K562 (cell line): ENCODE data around the gene SLC16A5. TPM values are rescaled to one million over a fixed set of nuclear protein-coding genes. Genes with fewer than 3 reads are reported as not detected.
A peak's percentile ranks its signal among the peaks of the same experiment; 100 is the strongest.

Experiments
- ATAC-seq: fragments of 200-7000 bp; cut with Tn5 transposase; 3 replicates; pipeline ENCODE4 v1.9.1; 2020; ENCODE audit warnings: moderate library complexity
- BruUV-seq: library from RNA; stranded (reverse); fragments of 400-500 nt; replicated peaks from 2 replicates; lab custom pipeline; 2021; lab: Mats Ljungman, UMichigan
- CTCF ChIA-PET: fragments of 300-600 bp; formaldehyde crosslinking; extraction: SDS; loops from one replicate; lab custom pipeline; 2021; ENCODE audit warnings: low intra/inter-chr PET ratio; lab: Yijun Ruan, JAX
- POLR2A ChIA-PET: fragments of 300-600, 350-650 bp; sonication (Branson Sonifier 250); formaldehyde crosslinking; extraction: SDS; loops from one replicate; lab custom pipeline; 2021; ENCODE audit warnings: antibody characterized with exemption, inconsistent platforms; lab: Yijun Ruan, JAX
- DNase-seq, 4 experiments: peaks; one replicate each; pipeline versions ENCODE4 v3.0.0 to v3.0.0-alpha.2; 2011 to 2018; ENCODE audit warnings: low spot score in 3 of 4, mixed read lengths in 3 of 4; ENCODE audit errors: extremely low read depth in 1 of 4
- FAIRE-seq: peaks from 2 replicates; lab custom pipeline; 2011; peaks lifted over from hg19 to GRCh38; lab: Jason Lieb, UNC
- H2AFZ ChIP-seq: 2 replicates; pipeline ENCODE4 v1.6.0; 2011; ENCODE audit warnings: low read depth, low read length, control low read depth, inconsistent platforms
- H3K27ac ChIP-seq: fragments of 200-600 bp; 3 replicates; pipeline ENCODE4 v1.8.0; 2011; ENCODE audit warnings: low read depth, mild to moderate bottlenecking, control low read depth, inconsistent platforms, low read length, moderate library complexity, mixed read lengths; ENCODE audit errors: extremely low read depth
- H3K27me3 ChIP-seq, 2 experiments: fragments of 300-600 bp in 1 of 2; 2 replicates in 1 of 2; 3 replicates in 1 of 2; pipeline versions ENCODE4 v1.6.0 to v1.8.0; 2011; ENCODE audit warnings: inconsistent platforms in 2 of 2, low read length in 2 of 2, mild to moderate bottlenecking in 1 of 2, mixed read lengths in 1 of 2, moderate library complexity in 1 of 2; ENCODE audit not compliant: control insufficient read depth in 2 of 2, insufficient read depth in 2 of 2
- H3K36me3 ChIP-seq: fragments of 300-600 bp; 3 replicates; pipeline ENCODE4 v1.8.0; 2011; ENCODE audit warnings: mild to moderate bottlenecking, low read length, inconsistent platforms; ENCODE audit not compliant: control insufficient read depth, insufficient read depth
- H3K4me1 ChIP-seq, 2 experiments: fragments of 200-600 bp in 1 of 2; replicated peaks in 1 of 2; 2 replicates in 1 of 2; 3 replicates in 1 of 2; pipeline versions ENCODE4 v1.5.1 to v1.8.0; 2011; ENCODE audit warnings: inconsistent platforms in 2 of 2, low read length in 2 of 2, mild to moderate bottlenecking in 1 of 2, mixed read lengths in 1 of 2, moderate library complexity in 1 of 2; ENCODE audit not compliant: control insufficient read depth in 2 of 2, insufficient read depth in 2 of 2
- H3K4me2 ChIP-seq: 2 replicates; pipeline ENCODE4 v1.6.1; 2011; ENCODE audit warnings: low read length, control low read depth, inconsistent platforms, mixed read lengths; ENCODE audit not compliant: insufficient read depth
- H3K4me3 ChIP-seq: fragments of 200-600 bp; sonication (generic), shearing (Covaris generic); 2 replicates; pipeline ENCODE4 v1.5.1; 2016; ENCODE audit warnings: control low read depth, inconsistent platforms
- H3K79me2 ChIP-seq: fragments of 200-600 bp; 3 replicates; pipeline ENCODE4 v1.8.0; 2011; ENCODE audit warnings: low read length, inconsistent platforms; ENCODE audit not compliant: control insufficient read depth, insufficient read depth
- H3K9ac ChIP-seq, 2 experiments: 2 replicates each; pipeline versions ENCODE4 v1.6.0 to v1.6.1; 2011; ENCODE audit warnings: low read depth in 2 of 2, low read length in 2 of 2, control low read depth in 1 of 2, inconsistent platforms in 1 of 2, mild to moderate bottlenecking in 1 of 2, mixed read lengths in 1 of 2; ENCODE audit not compliant: insufficient read depth in 1 of 2
- H3K9me1 ChIP-seq: one replicate; pipeline ENCODE4 v1.6.0; 2011; ENCODE audit warnings: inconsistent platforms, mild to moderate bottlenecking, low read length, moderate library complexity; ENCODE audit not compliant: control insufficient read depth, insufficient read depth
- H3K9me3 ChIP-seq: replicated peaks from 2 replicates; pipeline ENCODE4 v1.5.1; 2011; ENCODE audit warnings: low read depth, low read length, inconsistent platforms; ENCODE audit not compliant: control insufficient read depth, insufficient read depth
- H4K20me1 ChIP-seq: replicated peaks from 2 replicates; pipeline ENCODE4 v1.6.1; 2011; ENCODE audit warnings: low read length, inconsistent platforms, mixed read lengths; ENCODE audit not compliant: control insufficient read depth, insufficient read depth
- C11orf30 ChIP-seq: fragments of 450-650 bp; IDR thresholded peaks from 2 replicates; pipeline ENCODE4 v1.6.1; 2016; ENCODE audit warnings: low read depth, mild to moderate bottlenecking
- CBX3 ChIP-seq, 2 experiments: IDR thresholded peaks; 1 replicate in 1 of 2; 2 replicates in 1 of 2; pipeline ENCODE4 v1.6.1; 2012; ENCODE audit warnings: inconsistent platforms in 2 of 2, low read length in 2 of 2, borderline replicate concordance in 1 of 2, control low read depth in 1 of 2
- HMBOX1 ChIP-seq: sonication (generic); IDR thresholded peaks from 2 replicates; pipeline ENCODE4 v1.6.1; 2016
- HMGN3 ChIP-seq: IDR thresholded peaks from 2 replicates; pipeline ENCODE4 v1.6.1; 2011; ENCODE audit warnings: borderline replicate concordance, low read depth, mild to moderate bottlenecking, mixed read lengths, low read length; ENCODE audit not compliant: insufficient read length; ENCODE audit errors: extremely low read depth
- SMAD2 ChIP-seq: fragments of 150-350 bp; IDR thresholded peaks from 2 replicates; pipeline ENCODE4 v1.6.1; 2014; ENCODE audit warnings: low read depth, mild to moderate bottlenecking, low read length
- SRSF7 ChIP-seq: fragments of 200-400 bp; formaldehyde crosslinking; optimal IDR thresholded peaks from 2 replicates; pipeline ENCODE3; 2017; ENCODE audit warnings: mild to moderate bottlenecking, low read depth, low read length
- TARDBP ChIP-seq: fragments of 450-650 bp; IDR thresholded peaks from 2 replicates; pipeline ENCODE4 v1.6.1; 2016
- TEAD4 ChIP-seq, 2 experiments: sonication (generic) in 1 of 2; formaldehyde crosslinking in 1 of 2; IDR thresholded peaks; 2 replicates each; pipeline versions ENCODE4 v1.6.1 to v1.8.0; 2012 to 2022; ENCODE audit warnings: borderline replicate concordance in 1 of 2, inconsistent platforms in 1 of 2, low read length in 1 of 2, mild to moderate bottlenecking in 1 of 2, missing genetic modification reagents in 1 of 2
- ZBTB12 ChIP-seq: fragments of 250-450 bp; sonication (Bioruptor Pico); IDR thresholded peaks from 2 replicates; pipeline ENCODE4 v1.4.0; 2020
- ZNF316 ChIP-seq: fragments of 450-650 bp; IDR thresholded peaks from 2 replicates; pipeline ENCODE4 v1.6.1; 2016
- WGBS: fragments of 100-300 bp; shearing (Covaris generic); methylation state at CpG from one replicate; pipeline ENCODE4 v1.1.6; 2016; ENCODE audit warnings: low coverage, mixed read lengths; ENCODE audit not compliant: insufficient coverage; ENCODE audit errors: missing lambda C conversion rate; 5-methylcytosine and 5-hydroxymethylcytosine counted together
- in situ Hi-C: fragments of 300-500 bp; cut with MboI; formaldehyde crosslinking; loops from 4 replicates; pipeline ENCODE4 v1.15.0; 2018; ENCODE audit warnings: inconsistent platforms, mixed read lengths
- intact Hi-C: fragments of 100-400 bp; cut with micrococcal nuclease; formaldehyde crosslinking; loops from 2 replicates; pipeline ENCODE4 v1.14.2; 2022
- polyA plus RNA-seq, 8 experiments: library from polyadenylated mRNA; depleted of rRNA in 4 of 8; stranded (reverse) in 5 of 8; unstranded in 3 of 8; fragments of >200 nt; fragmentation: Nextera tagmentation in 2 of 8; fragmentation: Illumina TruSeq in 1 of 8; extraction: Ambion mirVana in 2 of 8; extraction: Trizol in 1 of 8; gene quantifications; 2 replicates each; pipeline versions ENCODE4 v1.2.1 to v1.2.3, GENCODE V29; 2011 to 2014; ENCODE audit warnings: inconsistent platforms in 1 of 8, missing spikeins in 1 of 8
- total RNA-seq, 7 experiments: library from RNA; depleted of rRNA in 6 of 7; stranded (reverse); fragments of >200 nt in 6 of 7; fragmentation: Illumina TruSeq in 2 of 7; extraction: Trizol in 2 of 7; gene quantifications; 2 replicates each; pipeline versions ENCODE4 v1.2.1 to v1.2.3, GENCODE V29; 2011 to 2021; ENCODE audit warnings: low replicate concordance in 1 of 7

SLC16A5 gene
- total and polyA plus RNA-seq, 9 of the 15 experiments (the other 6 are each of a cell fraction or from before 2014, with no cell fraction given) = 0.06 to 2.6 (median 0.91) TPM

GRCh38 chr17:75065562-75066151 is 22.1 kb upstream of the SLC16A5 start:
- 0 out of 2 replicates have a peak, but pooled peaks cover 3% of the 10 kb centered on the region for H4K20me1 ChIP-seq
- intact Hi-C loops = no loop called here
- no peaks in the 10 kb centered on the region for H3K27me3 ChIP-seq
- TF ChIP-seq HMBOX1 = peak; percentile 62
- no peak for TF ChIP-seq SRSF7
- TF ChIP-seq TARDBP = no peak
- no peak for TF ChIP-seq ZBTB12
- TF ChIP-seq ZNF316 = peak; percentile 59
- no peak for TF ChIP-seq HMGN3
- TF ChIP-seq CBX3 (IDR thresholded peaks at IDR 0.05; ENCODE audit: borderline replicate concordance in 1 of 2, low read length in 2 of 2) = no peak
- no peak for TF ChIP-seq TEAD4 (IDR thresholded peaks at IDR 0.05; ENCODE audit: low read length)
- no peak for TF ChIP-seq TEAD4 (CRISPR knock-in tag; IDR thresholded peaks at IDR 0.05; ENCODE audit: borderline replicate concordance)
- TF ChIP-seq SMAD2 = no peak
- TF ChIP-seq C11orf30 = peak; percentile 44; the same call in 1 of the 2 replicates
- no peaks in the 10 kb centered on the region for H3K9me1 ChIP-seq
- peaks cover 0 to 3% of the 10 kb centered on the region in 2 experiments; a peak in 2 of 5 replicates for H3K4me1 ChIP-seq
- BruUV-seq = no TSS peak
- FAIRE-seq (peak; percentile 52), DNase-seq (no peak), ATAC-seq (no peak)
- ChIA-PET CTCF (no interaction called here), POLR2A (interaction anchor here (0.7 to 1.2 kb wide), 4 partner anchors 9 to 124 kb away, joined by 3 read pairs; partner anchors contain the start of gene JPT1)
- WGBS = 50% methylated on average over 6 of the region's 6 CpGs
- no peaks in the 10 kb centered on the region for H3K79me2 ChIP-seq
- H2AFZ ChIP-seq = no peak overlapping the region
- peak overlapping the region; percentile 13; the same call in 1 of the 3 replicates for H3K27ac ChIP-seq
- H3K4me3 ChIP-seq = no peak overlapping the region
- in situ Hi-C loops = no loop called here
- no peaks in the 10 kb centered on the region for H3K9me3 ChIP-seq
- H3K4me2 ChIP-seq = no peak overlapping the region
- 0 out of 4 replicates have a peak overlapping the region, but pooled peaks of 1 of the 2 experiments have one; percentile 54 for H3K9ac ChIP-seq
- peaks cover 47% of the 10 kb centered on the region for H3K36me3 ChIP-seq
